Measurements from ENCODE around the gene NCOA5. TPM values are rescaled to one million over a fixed set of nuclear protein-coding genes. Genes with fewer than 3 reads are reported as not detected.
A peak's percentile ranks its signal among the peaks of the same experiment; 100 is the strongest.

NCOA5 gene
- total RNA-seq, 3 donors from 2014 or later (not counting 1 experiment from before 2014, with no cell fraction given) = 8.8 to 18.4 (median 18.0) TPM

GRCh38 chr20:46062621-46063020 lies 27.1 kb downstream of the NCOA5 start:
- peaks cover 10% of the 10 kb centered on the region for H3K27me3 ChIP-seq (ENCODE audit: control insufficient read depth, insufficient read depth, low read length)
- no peak for TF ChIP-seq CTCF (IDR thresholded peaks at IDR 0.05)
- WGBS (ENCODE audit: insufficient coverage) = 98% methylated on average over 12 of the region's 12 CpGs
- no peaks in the 10 kb centered on the region for H3K9me3 ChIP-seq (ENCODE audit: control insufficient read depth, insufficient read depth, low read length)
- ATAC-seq (no peak), DNase-seq (no peak)
- H3K4me1 ChIP-seq (ENCODE audit: control insufficient read depth, insufficient read depth, low read length) = peaks cover 29% of the 10 kb centered on the region
- no peaks in the 10 kb centered on the region for H3K9me3 Mint-ChIP-seq
- H3K27ac ChIP-seq (ENCODE audit: low read length) = no peak overlapping the region
- intact Hi-C loops (cut with micrococcal nuclease) = no loop called here
- H3K4me3 Mint-ChIP-seq = no peak overlapping the region
- peaks cover 50% of the 10 kb centered on the region for H3K36me3 Mint-ChIP-seq
- H3K27me3 Mint-ChIP-seq (ENCODE audit: low read depth in 2 of 2) = peaks cover 9 to 20% of the 10 kb centered on the region in 2 donors
- peaks cover 65% of the 10 kb centered on the region for H3K36me3 ChIP-seq (ENCODE audit: control insufficient read depth, insufficient read depth, low read length)
- peaks cover 32 to 47% of the 10 kb centered on the region in 2 donors for H3K4me1 Mint-ChIP-seq
- no peak overlapping the region for H3K27ac Mint-ChIP-seq
- H3K4me3 ChIP-seq (ENCODE audit: low read length) = no peak overlapping the region

- intact Hi-C loops (cut with micrococcal nuclease) = no loop called here
- peaks cover 48% of the 10 kb centered on the region for H3K36me3 Mint-ChIP-seq
- H3K4me3 Mint-ChIP-seq = no peak overlapping the region
- 92% methylated on average over 1 of the region's 4 CpGs for WGBS (ENCODE audit: insufficient coverage)
- no peak overlapping the region for H3K27ac ChIP-seq (ENCODE audit: low read length)
- peaks cover 10% of the 10 kb centered on the region for H3K27me3 ChIP-seq (ENCODE audit: control insufficient read depth, insufficient read depth, low read length)
- H3K4me1 ChIP-seq (ENCODE audit: control insufficient read depth, insufficient read depth, low read length) = peaks cover 29% of the 10 kb centered on the region
- TF ChIP-seq CTCF (IDR thresholded peaks at IDR 0.05) = no peak
- H3K36me3 ChIP-seq (ENCODE audit: control insufficient read depth, insufficient read depth, low read length) = peaks cover 62% of the 10 kb centered on the region
- no peak overlapping the region for H3K4me3 ChIP-seq (ENCODE audit: low read length)
- H3K27ac Mint-ChIP-seq = no peak overlapping the region
- peaks cover 32 to 47% of the 10 kb centered on the region in 2 donors for H3K4me1 Mint-ChIP-seq
- no peaks in the 10 kb centered on the region for H3K9me3 Mint-ChIP-seq
- DNase-seq (no peak), ATAC-seq (no peak)
- H3K9me3 ChIP-seq (ENCODE audit: control insufficient read depth, insufficient read depth, low read length) = no peaks in the 10 kb centered on the region
- H3K27me3 Mint-ChIP-seq (ENCODE audit: low read depth in 2 of 2) = peaks cover 12 to 20% of the 10 kb centered on the region in 2 donors
These were observed 27.6 kb downstream of the NCOA5 start for GRCh38 chr20:46062151-46062550.

GRCh38 chr20:46060975-46061374 lies 28.8 kb downstream of the NCOA5 start:
- DNase-seq = no peak
- peaks cover 32 to 47% of the 10 kb centered on the region in 2 donors for H3K4me1 Mint-ChIP-seq
- H3K4me1 ChIP-seq (ENCODE audit: control insufficient read depth, insufficient read depth, low read length) = peaks cover 29% of the 10 kb centered on the region

More at GRCh38 chr20:46060975-46061374, 28.8 kb downstream of the NCOA5 start:
- peaks cover 10% of the 10 kb centered on the region for H3K27me3 ChIP-seq (ENCODE audit: control insufficient read depth, insufficient read depth, low read length)
- no peak for ATAC-seq
- intact Hi-C loops (cut with micrococcal nuclease) = no loop called here
- no peak overlapping the region for H3K4me3 ChIP-seq (ENCODE audit: low read length)
- H3K9me3 ChIP-seq (ENCODE audit: control insufficient read depth, insufficient read depth, low read length) = no peaks in the 10 kb centered on the region
- peak overlapping the region; percentile 17 for H3K4me3 Mint-ChIP-seq
- peaks cover 51% of the 10 kb centered on the region for H3K36me3 ChIP-seq (ENCODE audit: control insufficient read depth, insufficient read depth, low read length)
- WGBS (ENCODE audit: insufficient coverage) = 87% methylated on average over 4 of the region's 4 CpGs
- no peak overlapping the region for H3K27ac ChIP-seq (ENCODE audit: low read length)
- peaks cover 20 to 27% of the 10 kb centered on the region in 2 donors for H3K27me3 Mint-ChIP-seq (ENCODE audit: low read depth in 2 of 2)
- peaks cover 42% of the 10 kb centered on the region for H3K36me3 Mint-ChIP-seq
- H3K9me3 Mint-ChIP-seq = no peaks in the 10 kb centered on the region
- peak overlapping the region; percentile 52 to 70 for H3K27ac Mint-ChIP-seq
- TF ChIP-seq CTCF (IDR thresholded peaks at IDR 0.05) = no peak
